Heart left ventricle (tissue), 13 donors: ENCODE data around the gene WDR7.

Source experiments
- POLR2A ChIP-seq, 2 donors: fragments of 450-650 bp; IDR thresholded peaks; one replicate each; pipeline ENCODE4 v1.6.1; 2017; ENCODE audit warnings: antibody characterized with exemption in 2 of 2, mild to moderate bottlenecking in 2 of 2, moderate library complexity in 2 of 2
- TF ChIP-seq, protein P1 (sequence below), 12 donors: fragments of 200-600 bp; sonication (generic) in 4 of 12; IDR thresholded peaks; one replicate each; pipeline versions ENCODE4 v1.5.0 to v1.8.0; 2018 to 2022; ENCODE audit warnings: antibody characterized with exemption in 12 of 12, mild to moderate bottlenecking in 5 of 12
- donor health status: ischemic (EF 13 %, LVEDD 7.1; RV severe dilation, severe dysfunction).
- donor health status: DM: no; HTN: yes; CAD: no.
- donor health status: DM: no; HTN: no; CAD: no.
- donor health status: ischemic (EF 25% LVEDD 6.9; RV normal size, moderate dysfunction).
- donor health status: ischemic (EF 25% LVEDD 5.7; RV mildly dilated, moderate dysfunction).
- donor health status: ischemic (EF 35%, LVEDD 5.7; RV mildly dilated, moderate dysfunction).
- donor health status: nonischemic (EF 11% LVEDD 7.7; RV severe dilation, severe dysfunction).
- donor health status: DM: yes; HTN: yes; CAD: no.
- donor health status: PGD.
- donor health status: ischemic (EF 29% LVEDD 5.4; RV normal size, mild dysfunction).
- donor health status: nonischemic (EF 23%, LVEDD 6.1; RV moderate dilation, normal function).

DNA sequence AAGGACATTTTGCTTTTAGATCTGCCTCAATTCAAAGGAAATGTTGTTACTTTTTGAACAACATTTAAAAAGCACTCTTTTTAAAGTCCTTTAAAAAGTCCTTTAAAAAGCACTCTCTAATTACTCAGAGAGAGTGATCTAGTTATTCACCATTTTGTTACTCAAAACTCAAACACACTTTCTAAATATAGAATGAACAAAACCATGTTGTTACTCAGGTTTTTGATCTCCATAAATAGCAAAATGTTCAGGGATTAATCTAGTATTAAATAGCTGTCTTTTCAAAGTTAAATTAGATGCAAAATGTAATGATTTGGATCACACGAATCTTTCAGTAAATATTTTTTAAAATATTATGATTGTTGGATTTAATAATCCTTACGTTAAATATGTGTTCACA is 352.2 kb downstream of the WDR7 start:
- TF ChIP-seq, protein P1, sequence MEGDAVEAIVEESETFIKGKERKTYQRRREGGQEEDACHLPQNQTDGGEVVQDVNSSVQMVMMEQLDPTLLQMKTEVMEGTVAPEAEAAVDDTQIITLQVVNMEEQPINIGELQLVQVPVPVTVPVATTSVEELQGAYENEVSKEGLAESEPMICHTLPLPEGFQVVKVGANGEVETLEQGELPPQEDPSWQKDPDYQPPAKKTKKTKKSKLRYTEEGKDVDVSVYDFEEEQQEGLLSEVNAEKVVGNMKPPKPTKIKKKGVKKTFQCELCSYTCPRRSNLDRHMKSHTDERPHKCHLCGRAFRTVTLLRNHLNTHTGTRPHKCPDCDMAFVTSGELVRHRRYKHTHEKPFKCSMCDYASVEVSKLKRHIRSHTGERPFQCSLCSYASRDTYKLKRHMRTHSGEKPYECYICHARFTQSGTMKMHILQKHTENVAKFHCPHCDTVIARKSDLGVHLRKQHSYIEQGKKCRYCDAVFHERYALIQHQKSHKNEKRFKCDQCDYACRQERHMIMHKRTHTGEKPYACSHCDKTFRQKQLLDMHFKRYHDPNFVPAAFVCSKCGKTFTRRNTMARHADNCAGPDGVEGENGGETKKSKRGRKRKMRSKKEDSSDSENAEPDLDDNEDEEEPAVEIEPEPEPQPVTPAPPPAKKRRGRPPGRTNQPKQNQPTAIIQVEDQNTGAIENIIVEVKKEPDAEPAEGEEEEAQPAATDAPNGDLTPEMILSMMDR (IDR thresholded peaks at IDR 0.05), result no peak
- no peak for TF ChIP-seq POLR2A (IDR thresholded peaks at IDR 0.05)
